GM18951 (cell line): ENCODE measurements around the gene TSPAN15.

ENCODE experiments used
- POLR2A ChIP-seq: IDR thresholded peaks from 4 replicates; pipeline ENCODE4 v1.6.1; 2011; ENCODE audit warnings: mild to moderate bottlenecking; ENCODE audit not compliant: insufficient read length, insufficient read depth; ENCODE audit errors: extremely low read depth
- in situ Hi-C: fragments of 300-500 bp; cut with MboI; formaldehyde crosslinking; loops from one replicate; pipeline ENCODE4 v1.12.0; 2022; ENCODE audit warnings: low sequenced_read_pairs, mixed read lengths, inconsistent platforms; ENCODE audit not compliant: unreplicated experiment

TSPAN15 gene

DNA sequence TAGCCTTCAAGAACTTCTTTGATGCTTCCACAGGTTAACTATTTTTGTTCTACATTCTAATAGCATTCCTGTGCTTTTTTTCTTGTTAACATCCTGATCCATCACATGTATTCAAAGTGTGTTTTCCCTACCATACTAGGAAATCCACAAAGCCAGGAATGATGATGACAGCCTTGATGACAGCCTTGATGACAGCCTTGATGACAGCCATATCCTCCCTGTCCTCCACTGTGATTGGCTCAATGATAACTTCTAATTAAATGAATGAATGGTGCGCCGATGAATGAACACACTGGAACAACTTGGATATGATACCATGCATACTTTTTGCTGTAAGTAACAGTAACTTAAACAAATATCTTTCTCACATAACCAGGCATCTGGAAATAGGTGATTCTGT, 26.2 kb upstream of the TSPAN15 start:
- TF ChIP-seq POLR2A = no peak
- in situ Hi-C loops = no loop called here

DNA sequence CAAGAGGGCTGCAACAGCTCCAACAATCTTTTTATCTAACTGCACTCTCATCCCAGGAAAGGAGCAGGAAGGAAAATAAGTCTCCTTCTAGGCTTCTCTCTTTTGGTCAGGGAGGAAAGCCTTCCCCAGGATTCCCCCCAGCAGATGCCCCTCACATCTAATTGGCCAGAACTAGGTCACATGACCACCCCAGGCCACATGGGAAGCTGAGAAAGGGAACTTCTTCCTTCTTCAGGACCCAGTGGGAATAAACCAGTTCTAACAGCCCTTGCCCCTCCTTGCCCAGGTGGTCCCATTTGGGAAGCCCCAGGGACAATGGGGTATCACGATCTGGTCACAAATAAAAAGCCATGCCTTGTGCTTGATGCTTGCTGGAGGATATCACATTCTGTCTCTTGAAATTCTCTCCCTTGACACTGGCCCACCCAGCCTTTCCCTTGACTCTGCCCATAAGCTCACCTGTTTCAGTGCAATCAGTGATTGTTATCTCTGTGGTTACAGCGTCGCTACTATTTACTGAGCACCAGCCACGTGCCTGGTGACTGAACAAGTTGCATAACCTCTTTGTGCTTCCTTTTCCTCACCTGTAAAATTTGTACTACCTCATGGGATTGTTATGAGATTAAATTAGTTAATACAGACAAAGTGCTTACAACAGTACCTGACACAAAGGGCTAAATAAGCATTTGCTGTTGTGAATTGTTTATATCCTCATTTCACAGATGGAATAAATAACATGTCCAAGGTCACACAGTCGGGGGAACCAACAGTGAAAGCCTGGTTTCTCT, 25.6 kb upstream of the TSPAN15 start:
- in situ Hi-C loops = no loop called here
- no peak for TF ChIP-seq POLR2A

DNA sequence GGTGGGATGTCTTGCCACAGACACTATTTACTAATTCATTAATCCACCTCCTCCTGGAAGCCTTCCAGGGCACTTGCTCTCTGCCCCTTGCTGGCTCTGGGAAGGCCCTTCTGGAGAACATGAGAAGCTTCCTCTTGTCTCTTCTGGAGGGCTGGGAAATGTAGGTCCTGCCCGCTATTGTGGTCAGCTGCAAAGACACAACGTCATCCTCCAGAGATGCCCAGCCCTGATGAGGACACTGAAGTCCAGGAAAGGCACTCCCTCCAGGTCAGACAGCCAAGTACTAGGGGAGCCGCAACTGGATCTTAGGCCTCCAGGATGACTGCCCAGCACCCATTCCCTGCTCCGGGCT, 24.9 kb upstream of the TSPAN15 start:
- in situ Hi-C loops = no loop called here
- TF ChIP-seq POLR2A = no peak

DNA sequence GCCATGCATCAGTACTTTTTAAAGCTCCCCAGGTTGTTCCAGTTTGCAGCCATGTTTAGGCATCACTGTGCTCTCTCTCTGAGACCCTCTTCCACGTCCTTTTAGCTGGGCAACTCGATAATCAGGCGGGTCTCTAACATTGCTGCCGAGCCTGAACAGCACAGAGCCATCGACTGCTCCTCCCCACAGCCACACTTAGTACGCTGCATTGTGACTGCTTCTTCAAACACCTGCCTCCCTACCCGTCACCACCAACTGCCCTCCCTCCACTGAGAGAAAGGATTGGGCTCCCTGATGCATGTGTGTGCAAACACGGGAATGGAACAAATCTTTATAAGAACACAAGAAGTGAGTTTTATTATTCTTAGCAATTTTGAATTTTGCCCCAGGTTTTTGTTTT, 23.1 kb upstream of the TSPAN15 start:
- in situ Hi-C loops = no loop called here
- TF ChIP-seq POLR2A = no peak

DNA sequence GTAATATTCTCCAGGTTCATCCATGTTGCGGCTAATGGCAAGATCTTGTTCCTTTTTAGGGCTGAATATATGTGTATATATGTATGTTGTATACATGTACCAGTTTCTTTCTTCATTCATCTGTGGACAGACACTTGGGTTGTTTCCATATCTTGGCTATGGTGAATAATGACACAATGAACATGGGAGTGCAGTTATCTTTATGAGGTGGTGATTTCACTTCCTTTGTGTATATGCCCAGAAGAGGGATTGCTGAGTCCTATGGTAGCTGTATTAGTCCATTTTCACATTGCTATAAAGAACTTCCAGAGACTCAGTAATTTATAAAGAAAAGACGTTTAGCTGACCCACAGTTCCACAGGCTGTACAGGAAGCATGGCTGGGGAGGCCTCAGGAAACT, 17.1 kb upstream of the TSPAN15 start:
- TF ChIP-seq POLR2A = no peak
- in situ Hi-C loops = no loop called here

- TF ChIP-seq POLR2A = no peak
- in situ Hi-C loops = no loop called here
These were observed 16.3 kb upstream of the TSPAN15 start for GRCh38 chr10:69434926-69435325.

- TF ChIP-seq POLR2A = no peak
- in situ Hi-C loops = no loop called here
These were observed 15.2 kb upstream of the TSPAN15 start for GRCh38 chr10:69435966-69436520.

DNA sequence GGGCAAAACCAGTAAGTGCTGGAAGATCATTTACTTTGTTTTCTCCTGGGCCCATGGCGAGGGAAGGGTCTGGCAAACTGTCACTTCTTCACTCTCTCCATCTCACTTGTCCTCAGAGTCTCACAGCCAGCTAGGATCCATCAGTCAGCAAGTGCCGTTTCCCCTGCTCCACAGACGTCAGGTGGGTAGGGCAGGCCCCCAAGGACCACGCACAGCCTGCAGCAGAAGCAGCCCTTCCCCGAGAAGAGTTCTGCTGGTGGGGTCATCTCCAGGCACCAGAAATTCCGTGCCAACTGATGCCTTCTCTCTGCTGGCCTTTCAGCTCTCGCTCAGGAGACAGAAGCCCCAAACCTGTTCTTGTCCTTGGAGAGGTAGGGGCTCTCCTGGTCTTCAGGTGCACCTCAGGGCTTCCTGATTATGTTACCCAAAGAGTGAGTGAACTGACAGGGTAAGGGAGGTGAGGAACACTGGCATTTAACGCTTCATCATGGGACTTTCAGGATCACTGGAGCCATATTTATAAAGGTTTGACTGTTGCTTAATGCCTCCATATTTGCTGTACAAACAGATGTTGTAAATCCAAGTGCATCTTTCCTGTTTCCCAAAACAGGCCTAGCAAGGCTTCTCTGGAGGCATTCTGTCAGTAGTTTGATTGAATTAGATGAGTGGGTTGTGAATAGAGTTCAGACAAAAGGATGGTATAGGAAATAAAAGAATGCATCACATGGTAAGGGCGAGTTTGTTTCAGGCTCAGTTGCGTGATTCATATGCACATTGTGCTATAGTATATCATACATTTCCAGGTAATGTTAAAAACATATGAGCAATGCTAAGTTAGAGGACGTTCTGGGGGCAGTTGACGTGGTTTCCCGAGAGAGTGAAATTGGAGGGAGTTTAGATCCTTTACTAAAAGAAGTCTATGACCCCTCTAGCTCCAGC, 13.7 kb upstream of the TSPAN15 start:
- no peak for TF ChIP-seq POLR2A
- in situ Hi-C loops = no loop called here

GRCh38 chr10:69438536-69439349, 12.5 kb upstream of the TSPAN15 start:
- no peak for TF ChIP-seq POLR2A
- in situ Hi-C loops = no loop called here

GRCh38 chr10:69439350-69439739, 11.9 kb upstream of the TSPAN15 start:
- TF ChIP-seq POLR2A = no peak
- in situ Hi-C loops = no loop called here

- in situ Hi-C loops = no loop called here
- TF ChIP-seq POLR2A = no peak
These were observed 11.3 kb upstream of the TSPAN15 start for GRCh38 chr10:69439813-69440506.

GRCh38 chr10:69443354-69443753, 7.9 kb upstream of the TSPAN15 start:
- no peak for TF ChIP-seq POLR2A

More at GRCh38 chr10:69443354-69443753, 7.9 kb upstream of the TSPAN15 start:
- in situ Hi-C loops = no loop called here
